Heart right ventricle (tissue), 16 donors: ENCODE measurements around the gene ANXA1. TPM values are rescaled to one million over a fixed set of nuclear protein-coding genes. Genes with fewer than 3 reads are reported as not detected.

Experiments
- ATAC-seq, 8 donors: fragments of 200-7000 bp; cut with Tn5 transposase; one replicate each; pipeline ENCODE4 v1.9.1; 2020; ENCODE audit warnings: mild to moderate bottlenecking in 8 of 8, moderate library complexity in 8 of 8, moderate number of reproducible peaks in 1 of 8
- DNase-seq, 2 donors: peaks; one replicate each; pipeline ENCODE4 v3.0.0-alpha.2; 2020
- H3K27ac ChIP-seq, 10 donors: fragments of 200-600 bp; sonication (generic) in 2 of 10; one replicate each; pipeline versions ENCODE4 v1.5.0 to v1.8.0; 2020 to 2022; ENCODE audit warnings: mild to moderate bottlenecking in 3 of 10
- H3K27me3 ChIP-seq, 7 donors: fragments of 200-600 bp; one replicate each; pipeline ENCODE4 v1.8.0; 2021 to 2022; ENCODE audit warnings: mild to moderate bottlenecking in 2 of 7
- H3K36me3 ChIP-seq, 9 donors: fragments of 200-600 bp; sonication (generic) in 1 of 9; one replicate each; pipeline versions ENCODE4 v1.5.0 to v1.8.0; 2020 to 2022; ENCODE audit warnings: mild to moderate bottlenecking in 2 of 9
- H3K4me1 ChIP-seq, 9 donors: fragments of 200-600 bp; sonication (generic) in 1 of 9; one replicate each; pipeline versions ENCODE4 v1.5.0 to v1.8.0; 2020 to 2022; ENCODE audit warnings: mild to moderate bottlenecking in 4 of 9
- H3K4me3 ChIP-seq, 10 donors: fragments of 200-600 bp; sonication (generic) in 2 of 10; one replicate each; pipeline versions ENCODE4 v1.5.0 to v1.8.0; 2020 to 2022; ENCODE audit warnings: mild to moderate bottlenecking in 7 of 10, moderate library complexity in 2 of 10
- H3K9me3 ChIP-seq, 11 donors: fragments of 200-600 bp in 10 of 11; sonication (generic) in 2 of 11; one replicate each; pipeline versions ENCODE4 v1.5.0 to v1.8.0; 2013 to 2022; ENCODE audit warnings: mild to moderate bottlenecking in 2 of 11, control low read depth in 1 of 11, moderate library complexity in 1 of 11
- whole genome bisulfite sequencing, 2 donors: extraction: QIAGEN DNeasy Blood & Tissue Kit; methylation state at CpG; one replicate each; pipeline ENCODE4 v1.1.7; 2013; ENCODE audit warnings: inconsistent platforms in 1 of 2; 5-methylcytosine and 5-hydroxymethylcytosine counted together
- intact Hi-C, 10 donors: fragments of 100-400 bp; cut with DNase I; formaldehyde crosslinking; loops; one replicate each; pipeline versions ENCODE4 v1.11.1 to v1.14.2; 2022
- polyA plus RNA-seq, 2 donors: library from polyadenylated mRNA; stranded (reverse); fragments of 200-250 nt; gene quantifications; one replicate each; pipeline ENCODE4 v1.2.3, GENCODE V29; 2013
- total RNA-seq, 10 donors: library from RNA; stranded (reverse); fragmentation: NEBNext Ultra II Directional in 3 of 10; extraction: Animal tissue kit (Norgen Biotek cat#: 25700) in 3 of 10; gene quantifications; one replicate each; pipeline versions ENCODE4 v1.2.1 to v1.2.4, GENCODE V29; 2021 to 2023
- TF ChIP-seq, protein P1 (sequence below), 9 donors: fragments of 200-600 bp; sonication (generic) in 2 of 9; IDR thresholded peaks; one replicate each; pipeline versions ENCODE4 v1.5.0 to v1.8.0; 2021 to 2022; ENCODE audit warnings: antibody characterized with exemption in 9 of 9, mild to moderate bottlenecking in 5 of 9, moderate library complexity in 1 of 9
- donor health status: Arrhythmogenic right ventricular cardiomyopathy.
- donor health status: ischemic (EF 13 %, LVEDD 7.1; RV severe dilation, severe dysfunction).
- donor health status: healthy with polysubstance abuse.
- donor health status: DM: no; HTN: yes; CAD: no.
- donor health status: DM: no; HTN: no; CAD: no.
- donor health status: ischemic (EF 25% LVEDD 6.9; RV normal size, moderate dysfunction).
- donor health status: ischemic (EF 25% LVEDD 5.7; RV mildly dilated, moderate dysfunction).
- donor health status: healthy.
- donor health status: DM: yes; HTN: yes; CAD: no.
- donor health status: Ischemic cardiomyopathy.
- donor health status: ischemic (EF 35%, LVEDD 5.7; RV mildly dilated, moderate dysfunction).
- donor health status: nonischemic (EF 11% LVEDD 7.7; RV severe dilation, severe dysfunction).
- donor health status: DM: yes; HTN: yes; CAD: no.
- donor health status: PGD.
- donor health status: ischemic (EF 29% LVEDD 5.4; RV normal size, mild dysfunction).
- donor health status: nonischemic (EF 23%, LVEDD 6.1; RV moderate dilation, normal function).

The ANXA1 gene
- total and polyA plus RNA-seq, 12 donors: 21.1 to 126 (median 40.7) TPM

DNA sequence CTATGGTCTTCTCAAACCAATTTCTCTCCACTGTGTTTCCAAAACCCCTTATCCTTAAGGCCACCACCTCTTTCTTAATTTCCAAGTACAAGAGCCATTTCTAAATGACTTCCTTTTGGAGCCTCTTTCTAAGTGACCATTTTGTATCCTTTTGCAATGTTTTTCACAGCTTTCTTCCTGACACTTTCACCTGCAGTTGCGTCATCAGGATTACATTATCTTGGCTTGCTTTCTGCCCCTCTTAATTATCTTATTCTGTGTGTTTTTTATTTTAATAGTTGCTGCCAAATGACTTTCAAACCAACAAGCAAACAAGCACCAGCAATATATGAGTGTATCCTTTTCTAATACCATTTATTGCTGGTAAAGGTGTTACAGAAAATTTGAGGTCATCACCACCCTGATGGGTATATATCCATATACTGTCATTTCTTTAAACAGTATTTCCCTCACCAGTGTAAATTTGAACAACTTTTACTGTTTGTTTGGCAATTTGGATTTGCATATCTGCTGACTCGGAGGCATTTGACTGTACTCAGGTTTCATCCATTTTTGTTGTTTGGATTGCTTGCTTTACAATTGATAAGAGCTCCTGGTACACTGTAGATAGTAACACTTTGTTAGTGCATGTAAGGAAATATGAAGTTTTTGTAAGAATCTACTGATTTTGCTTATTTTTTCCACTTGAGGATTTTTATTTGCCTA lies 5.4 kb upstream of the ANXA1 start:
- TF ChIP-seq, protein P1, sequence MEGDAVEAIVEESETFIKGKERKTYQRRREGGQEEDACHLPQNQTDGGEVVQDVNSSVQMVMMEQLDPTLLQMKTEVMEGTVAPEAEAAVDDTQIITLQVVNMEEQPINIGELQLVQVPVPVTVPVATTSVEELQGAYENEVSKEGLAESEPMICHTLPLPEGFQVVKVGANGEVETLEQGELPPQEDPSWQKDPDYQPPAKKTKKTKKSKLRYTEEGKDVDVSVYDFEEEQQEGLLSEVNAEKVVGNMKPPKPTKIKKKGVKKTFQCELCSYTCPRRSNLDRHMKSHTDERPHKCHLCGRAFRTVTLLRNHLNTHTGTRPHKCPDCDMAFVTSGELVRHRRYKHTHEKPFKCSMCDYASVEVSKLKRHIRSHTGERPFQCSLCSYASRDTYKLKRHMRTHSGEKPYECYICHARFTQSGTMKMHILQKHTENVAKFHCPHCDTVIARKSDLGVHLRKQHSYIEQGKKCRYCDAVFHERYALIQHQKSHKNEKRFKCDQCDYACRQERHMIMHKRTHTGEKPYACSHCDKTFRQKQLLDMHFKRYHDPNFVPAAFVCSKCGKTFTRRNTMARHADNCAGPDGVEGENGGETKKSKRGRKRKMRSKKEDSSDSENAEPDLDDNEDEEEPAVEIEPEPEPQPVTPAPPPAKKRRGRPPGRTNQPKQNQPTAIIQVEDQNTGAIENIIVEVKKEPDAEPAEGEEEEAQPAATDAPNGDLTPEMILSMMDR (IDR thresholded peaks at IDR 0.05): no peak
- intact Hi-C loops: loop anchor here in 1 of 10 donors (10.0 kb wide), 1 partner anchor 781 kb away; the partner anchor contains the start of gene ZFAND5
- ATAC-seq: no peak
- H3K36me3 ChIP-seq: no peaks in the 10 kb centered on the region
- no peak overlapping the region for H3K27ac ChIP-seq
- no peaks in the 10 kb centered on the region for H3K9me3 ChIP-seq
- 86 to 88% methylated on average over 2 of the region's 2 CpGs for WGBS, 2 donors
- H3K4me3 ChIP-seq: no peak overlapping the region
- H3K27me3 ChIP-seq: no peaks in the 10 kb centered on the region
- H3K4me1 ChIP-seq: peaks cover 0 to 74% (median 31%) of the 10 kb centered on the region in 9 donors
- DNase-seq: no peak

DNA sequence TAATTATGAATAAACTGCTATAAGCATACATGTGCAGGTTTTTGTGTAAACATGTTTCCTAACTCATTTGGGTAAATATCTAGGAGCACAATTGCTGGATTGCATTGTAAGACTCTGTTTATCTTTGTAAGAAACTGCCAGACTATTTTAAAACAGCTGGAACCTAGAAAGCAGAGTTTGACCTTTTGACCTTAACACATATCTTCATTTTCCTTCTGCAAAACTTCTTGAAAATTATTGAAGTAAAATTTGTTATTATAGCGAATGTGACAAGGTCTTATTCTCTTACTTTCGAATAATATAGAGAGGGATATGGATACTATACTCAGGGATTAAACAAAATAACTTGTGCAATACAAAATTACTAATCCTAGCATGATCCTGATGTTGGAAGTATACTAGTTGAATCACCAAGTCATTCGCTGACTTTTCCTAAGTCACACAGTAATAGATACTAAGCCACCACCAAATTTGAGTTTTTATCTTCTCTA lies 3.2 kb upstream of the ANXA1 start:
- H3K4me3 ChIP-seq: no peak overlapping the region
- H3K27me3 ChIP-seq: no peaks in the 10 kb centered on the region
- TF ChIP-seq, protein P1 (IDR thresholded peaks at IDR 0.05): no peak
- intact Hi-C loops: loop anchor here in 1 of 10 donors (10.0 kb wide), 1 partner anchor 784 kb away; the partner anchor contains the start of gene ZFAND5
- WGBS, 2 donors: 76 to 82% methylated on average over 3 of the region's 3 CpGs
- H3K36me3 ChIP-seq: no peaks in the 10 kb centered on the region
- H3K4me1 ChIP-seq: peaks cover 0 to 68% (median 32%) of the 10 kb centered on the region in 9 donors
- DNase-seq (no peak), ATAC-seq (no peak)
- no peaks in the 10 kb centered on the region for H3K9me3 ChIP-seq
- peak overlapping the region in 7 of 10 donors; percentile 1 to 84 (median 53) for H3K27ac ChIP-seq

DNA sequence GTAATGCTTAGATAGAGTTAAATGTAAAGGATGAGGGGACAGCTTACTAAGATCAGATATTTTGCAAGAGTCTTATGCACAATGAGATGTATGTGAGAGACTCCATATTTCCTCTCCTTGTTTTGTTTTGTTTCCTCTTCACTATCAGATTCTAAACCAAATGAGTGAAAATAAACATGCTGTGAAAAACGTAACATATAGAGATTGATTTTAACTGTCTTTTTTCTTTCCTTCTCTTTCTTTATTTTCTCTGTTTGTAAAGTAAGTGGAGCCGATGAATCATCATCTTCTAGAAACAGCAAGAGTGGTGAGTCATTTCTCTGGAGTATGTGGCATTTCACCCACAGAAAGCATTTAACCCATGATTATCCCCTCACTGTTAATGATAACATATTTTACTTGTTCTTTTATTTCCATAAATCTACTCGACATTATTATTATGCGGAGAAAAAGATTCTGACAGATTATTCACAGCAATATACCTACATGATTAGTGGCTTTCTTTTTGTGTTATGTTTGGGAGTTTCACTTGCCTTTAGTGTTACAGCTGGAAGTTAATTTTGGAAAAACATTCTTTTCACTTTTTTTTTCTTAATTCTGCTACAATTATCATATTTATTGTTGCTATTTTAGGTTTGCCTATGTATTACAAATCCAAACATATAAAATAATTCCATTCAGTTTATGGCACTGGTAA lies 2.1 kb upstream of the ANXA1 start:
- Histone ChIP-seq H3K4me3 (peak overlapping the region in 3 of 10 donors; percentile 2 to 16 (median 13)), H3K4me1 (peaks cover 0 to 62% (median 26%) of the 10 kb centered on the region in 9 donors), H3K27me3 (no peaks in the 10 kb centered on the region), H3K9me3 (no peaks in the 10 kb centered on the region), H3K36me3 (peaks cover 0 to under 1% (median 0%) of the 10 kb centered on the region in 9 donors), H3K27ac (peak overlapping the region in 8 of 10 donors; percentile 1 to 84 (median 52))
- ATAC-seq: peak in 4 of 8 donors; percentile 40 to 67 (median 44)
- 36 to 47% methylated on average over 4 of the region's 4 CpGs for WGBS, 2 donors
- TF ChIP-seq, protein P1 (IDR thresholded peaks at IDR 0.05): no peak
- no peak for DNase-seq
- intact Hi-C loops: loop anchor here in 2 of 10 donors (10.0 kb wide), 1 partner anchor 785 kb away; the partner anchor contains the start of gene ZFAND5 (in 2 of the 2)

DNA sequence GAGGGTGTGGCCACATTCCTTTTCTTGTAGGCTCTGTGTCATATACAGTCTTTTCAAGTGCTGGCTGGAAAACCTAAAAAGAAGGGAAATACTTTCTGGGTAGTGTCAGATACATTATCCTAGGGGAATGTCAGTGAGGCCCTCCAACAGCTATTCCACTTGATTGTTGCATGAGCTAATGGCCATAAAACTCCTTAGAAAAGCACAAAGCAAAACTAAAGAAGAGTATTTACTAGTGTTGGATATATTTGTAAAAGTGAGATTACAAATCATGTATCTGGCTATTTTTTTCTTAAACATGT lies 829 bp downstream of the ANXA1 start:
- TF ChIP-seq, protein P1 (IDR thresholded peaks at IDR 0.05): no peak
- no peaks in the 10 kb centered on the region for H3K9me3 ChIP-seq
- intact Hi-C loops: loop anchor here in 1 of 10 donors (2.0 to 10.0 kb wide), 2 partner anchors 20 to 788 kb away; partner anchors contain the start of gene ZFAND5
- ATAC-seq (peak in 7 of 8 donors; percentile 34 to 71 (median 44)), DNase-seq (no peak)
- peak overlapping the region; percentile 26 to 89 (median 76) for H3K27ac ChIP-seq
- H3K27me3 ChIP-seq: no peaks in the 10 kb centered on the region
- peak overlapping the region; percentile 18 to 62 (median 54) for H3K4me3 ChIP-seq
- peaks cover 0 to 15% (median 0%) of the 10 kb centered on the region in 9 donors for H3K36me3 ChIP-seq
- H3K4me1 ChIP-seq: peaks cover 0 to 74% (median 49%) of the 10 kb centered on the region in 9 donors
